Measurements from ENCODE around the gene GRK5.

Gene GRK5

DNA sequence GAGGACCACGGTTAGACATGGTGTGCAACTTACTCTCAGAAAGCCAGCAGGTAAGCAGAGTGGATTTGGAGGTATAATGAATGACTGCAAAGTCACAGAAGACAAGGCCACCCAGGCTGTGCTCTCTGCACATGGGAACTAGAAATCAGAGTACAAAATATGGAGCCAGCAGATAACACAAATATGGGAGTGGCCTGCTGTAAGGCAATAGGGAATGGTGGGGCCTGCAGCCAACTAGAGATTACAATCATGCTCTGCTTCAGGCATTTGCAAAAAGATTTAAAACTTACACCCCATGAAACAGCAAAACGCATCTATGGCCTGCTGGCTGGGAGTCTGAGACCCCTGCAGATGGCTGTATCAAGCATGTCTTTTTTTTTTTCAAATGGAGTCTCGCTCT lies 288.2 kb downstream of the GRK5 start:
- no peak for TF ChIP-seq GATA1 (IDR thresholded peaks at IDR 0.05; ENCODE audit: low read depth, low read length)
- no peak for TF ChIP-seq POLR2A (IDR thresholded peaks at IDR 0.05; ENCODE audit: low read length)
- DNase-seq = peak; percentile 62 to 72

DNA sequence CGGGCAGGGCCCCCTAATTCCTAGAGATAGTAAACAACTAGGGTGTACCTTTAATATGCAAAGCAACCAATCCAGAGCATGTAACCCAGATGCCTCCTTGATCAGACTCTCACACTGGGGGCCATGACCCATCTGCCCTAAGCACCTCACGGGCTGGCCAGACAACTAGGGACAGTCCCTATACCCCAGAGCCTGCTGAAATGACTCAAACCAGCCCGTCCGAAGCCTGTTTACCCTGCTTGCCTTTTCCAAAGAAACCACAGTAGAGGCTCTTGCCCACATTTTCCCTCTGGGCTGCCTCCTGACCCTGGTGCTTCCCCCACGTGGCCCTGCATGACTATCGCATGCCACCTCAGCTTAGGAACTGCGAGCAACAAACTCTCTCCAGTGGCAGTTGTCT lies 288.9 kb downstream of the GRK5 start:
- DNase-seq = no peak
- TF ChIP-seq GATA1 (IDR thresholded peaks at IDR 0.05; ENCODE audit: low read depth, low read length) = no peak
- TF ChIP-seq POLR2A (IDR thresholded peaks at IDR 0.05; ENCODE audit: low read length) = no peak

DNA sequence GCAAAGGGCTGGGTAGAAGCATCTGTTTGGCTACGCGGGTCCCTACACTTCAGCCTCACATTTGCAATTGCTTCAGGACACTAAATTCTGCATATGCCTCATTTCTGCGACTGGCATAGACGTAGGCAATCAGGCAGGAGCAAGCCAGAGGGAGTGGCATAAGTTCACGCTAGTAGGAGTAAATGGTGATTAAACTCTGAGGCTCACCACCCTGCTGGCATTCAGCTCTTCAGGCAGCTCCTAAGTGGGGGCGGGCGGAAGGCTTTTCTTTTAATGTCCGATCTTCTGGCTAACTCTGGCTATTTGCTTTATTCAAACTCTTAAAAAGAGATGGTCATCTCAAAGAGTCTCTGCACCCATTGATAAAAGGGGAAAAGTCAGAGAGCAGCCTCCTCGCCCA lies 289.9 kb downstream of the GRK5 start:
- no peak for TF ChIP-seq GATA1 (IDR thresholded peaks at IDR 0.05; ENCODE audit: low read depth, low read length)
- no peak for TF ChIP-seq POLR2A (IDR thresholded peaks at IDR 0.05; ENCODE audit: low read length)
- no peak for DNase-seq

DNA sequence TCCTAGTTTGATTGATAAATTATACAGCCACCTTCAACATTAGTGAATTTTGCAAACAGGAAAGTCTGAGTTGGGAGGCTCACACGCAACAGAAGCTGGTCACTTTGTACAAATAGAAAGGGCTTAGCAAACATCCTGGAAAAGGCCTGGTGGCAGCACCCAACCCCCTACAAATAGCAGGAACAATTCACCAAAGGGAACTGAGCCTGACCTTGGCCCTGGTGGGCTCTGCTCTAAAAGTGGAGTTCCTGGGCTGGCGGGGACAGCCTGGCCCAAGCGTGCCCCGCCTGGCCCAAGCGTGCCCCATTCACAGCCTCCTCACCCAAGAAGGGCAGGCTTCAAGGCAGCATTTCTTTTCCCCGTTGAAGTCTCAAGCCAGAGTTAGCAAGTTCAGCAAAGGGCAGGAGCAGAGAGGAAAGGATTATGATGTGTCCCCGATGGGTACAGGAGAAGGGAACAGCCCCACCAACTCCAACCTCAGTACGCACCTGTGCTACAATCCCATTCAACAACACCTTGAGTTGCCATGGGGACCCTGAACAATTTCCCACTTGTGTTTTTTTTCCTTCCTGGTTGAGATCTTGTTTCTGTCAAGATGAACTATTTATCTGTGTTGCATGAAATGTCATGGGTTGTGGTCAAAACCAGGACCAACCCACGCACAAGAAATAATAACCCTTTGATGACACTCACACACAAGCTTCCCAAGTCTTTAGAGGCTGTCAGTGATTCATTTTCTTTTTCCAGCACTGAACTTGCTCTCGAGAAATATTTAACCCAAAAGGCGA lies 291.7 kb downstream of the GRK5 start:
- no peak for TF ChIP-seq GATA1 (IDR thresholded peaks at IDR 0.05; ENCODE audit: low read depth, low read length)
- no peak for TF ChIP-seq POLR2A (IDR thresholded peaks at IDR 0.05; ENCODE audit: low read length)
- no peak for DNase-seq

DNA sequence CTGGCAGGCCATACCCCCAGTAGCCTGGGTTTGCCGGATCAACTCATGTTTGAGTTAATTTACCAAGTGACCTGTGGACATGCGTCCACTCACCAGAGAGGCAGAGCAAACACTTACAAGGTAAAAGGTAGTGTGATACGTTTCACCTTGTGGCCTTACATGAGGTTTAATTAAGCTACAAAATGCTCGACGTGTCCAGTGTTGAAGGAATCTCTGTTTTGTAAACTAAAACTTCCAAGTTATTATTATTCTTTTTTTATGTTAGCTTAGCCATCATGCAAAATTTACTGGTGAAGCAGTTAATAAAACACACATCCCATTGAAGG lies 292.3 kb downstream of the GRK5 start:
- no peak for DNase-seq
- TF ChIP-seq GATA1 (IDR thresholded peaks at IDR 0.05; ENCODE audit: low read depth, low read length) = no peak
- no peak for TF ChIP-seq POLR2A (IDR thresholded peaks at IDR 0.05; ENCODE audit: low read length)

DNA sequence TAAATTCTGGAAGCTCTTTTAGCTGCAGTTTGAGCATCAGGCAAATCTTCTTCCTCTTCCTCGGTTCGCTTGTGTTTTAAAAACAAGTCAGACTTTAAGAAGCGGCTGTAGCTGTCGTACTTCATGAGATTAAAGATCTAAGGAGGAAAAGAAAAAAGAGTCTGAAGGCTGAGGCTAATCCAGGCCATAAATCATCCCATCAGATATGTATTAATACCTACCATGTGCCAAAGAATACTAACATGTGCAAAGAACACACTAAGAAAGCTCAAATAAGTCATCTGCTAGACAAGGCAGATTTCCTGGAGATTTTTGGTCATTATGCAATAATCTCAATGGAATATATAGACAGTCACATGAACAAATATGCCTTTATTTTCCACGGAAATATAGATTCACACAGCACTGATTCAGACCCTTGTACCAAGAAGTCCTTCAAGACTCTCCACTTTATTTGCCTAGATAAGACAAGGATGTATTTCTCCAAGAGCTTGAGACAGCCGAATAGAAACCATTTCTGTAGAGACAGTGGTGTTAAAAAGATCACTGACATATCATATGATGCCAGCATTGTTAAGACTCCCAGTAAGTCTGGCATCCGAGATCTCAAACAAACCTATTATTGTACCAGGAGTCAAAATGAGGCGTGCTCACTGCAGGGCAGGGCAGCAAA lies 292.9 kb downstream of the GRK5 start:
- TF ChIP-seq POLR2A (IDR thresholded peaks at IDR 0.05; ENCODE audit: low read length) (no peak), GATA1 (IDR thresholded peaks at IDR 0.05; ENCODE audit: low read depth, low read length) (no peak)
- no peak for DNase-seq

DNA sequence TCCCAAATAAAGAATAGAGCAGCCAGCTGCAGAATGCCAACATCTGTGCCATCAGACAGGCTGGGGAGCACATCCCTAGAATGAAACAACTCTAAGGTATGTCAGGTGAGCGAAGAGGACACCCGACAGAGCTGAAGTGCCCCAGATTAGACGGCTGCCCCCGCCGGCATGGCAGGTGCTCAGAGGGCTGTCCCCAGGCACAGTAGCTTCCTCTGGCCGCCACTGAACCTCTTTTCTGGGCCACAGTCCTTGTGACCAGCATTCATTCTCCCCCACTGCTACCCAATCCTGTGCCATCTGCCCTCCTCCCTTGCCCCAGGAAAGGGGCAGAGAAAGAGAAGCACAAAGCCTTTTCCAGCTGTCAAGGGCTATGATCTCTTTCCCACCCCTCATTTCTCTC lies 293.4 kb downstream of the GRK5 start:
- TF ChIP-seq POLR2A (IDR thresholded peaks at IDR 0.05; ENCODE audit: low read length) = no peak
- TF ChIP-seq GATA1 (IDR thresholded peaks at IDR 0.05; ENCODE audit: low read depth, low read length) = no peak

DNA sequence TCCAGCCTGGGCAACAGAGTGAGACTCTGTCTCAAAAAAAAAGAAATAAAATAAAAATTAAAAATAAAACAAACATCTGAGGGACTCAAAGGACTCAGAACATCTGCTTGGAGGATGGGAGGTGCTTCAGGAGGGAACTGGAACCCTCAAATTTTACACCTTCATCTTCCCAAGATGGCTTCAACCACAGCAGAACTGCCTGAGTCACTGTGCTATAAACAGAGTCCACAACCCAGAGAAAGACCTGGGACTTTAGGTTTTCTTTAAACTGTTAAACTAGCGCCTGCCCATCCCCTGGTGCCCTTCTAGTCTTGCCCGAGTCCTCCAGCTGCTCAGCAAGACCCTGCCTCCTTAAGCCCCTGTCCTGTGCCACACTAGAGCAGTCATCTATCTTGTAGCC lies 294.3 kb downstream of the GRK5 start:
- no peak for DNase-seq
- TF ChIP-seq POLR2A (IDR thresholded peaks at IDR 0.05; ENCODE audit: low read length) (no peak), GATA1 (IDR thresholded peaks at IDR 0.05; ENCODE audit: low read depth, low read length) (no peak)

More for the DNA sequence above, 293.4 kb downstream of the GRK5 start:
- no peak for DNase-seq

DNA sequence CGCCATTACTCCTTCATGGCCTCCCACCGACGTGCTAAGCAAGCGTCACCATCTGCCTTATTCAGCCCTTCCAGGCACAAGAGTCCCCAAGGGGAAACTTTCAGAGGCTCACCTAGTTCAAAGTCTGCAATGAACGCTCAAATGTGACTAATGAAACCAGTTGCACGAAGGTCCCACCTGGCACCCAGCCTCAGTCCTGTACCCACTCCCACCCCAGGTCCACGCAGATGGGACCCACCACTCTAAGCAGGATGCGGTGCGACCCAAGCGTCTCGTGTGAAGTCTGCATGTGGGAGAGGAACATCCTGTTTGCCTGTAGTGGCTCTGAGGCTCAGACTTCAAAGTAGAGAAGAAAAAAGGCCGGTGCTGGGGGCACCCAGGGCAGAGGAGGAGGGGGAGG lies 294.8 kb downstream of the GRK5 start:
- no peak for DNase-seq

DNA sequence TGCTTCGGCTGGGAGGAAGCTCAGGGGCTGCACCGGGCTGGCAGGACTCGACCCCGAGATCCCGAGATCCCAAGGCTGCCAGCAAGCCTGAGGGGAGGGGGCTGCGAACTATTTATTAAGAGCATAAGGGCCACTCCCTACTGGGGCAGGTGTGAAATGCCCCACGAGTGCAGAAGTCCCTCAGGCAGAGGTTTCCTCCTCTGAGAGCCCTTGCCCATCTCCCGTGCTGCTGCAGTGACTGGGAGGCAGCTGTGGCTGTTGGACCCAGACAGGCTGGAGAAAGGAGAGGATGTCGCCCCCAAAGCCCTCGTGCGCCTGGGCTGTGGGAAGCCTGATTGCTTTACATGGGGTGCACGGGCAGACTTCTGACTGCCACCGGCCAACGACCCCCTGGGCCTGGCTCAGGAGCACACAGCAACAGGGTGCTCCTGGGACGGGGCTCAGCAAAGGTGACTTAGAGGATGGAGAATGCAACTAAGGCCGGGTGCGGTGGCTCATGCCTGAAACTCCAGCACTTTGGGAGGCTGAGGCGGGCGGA lies 295.3 kb downstream of the GRK5 start:
- no peak for DNase-seq
- TF ChIP-seq POLR2A (IDR thresholded peaks at IDR 0.05; ENCODE audit: low read length) = no peak
- TF ChIP-seq GATA1 (IDR thresholded peaks at IDR 0.05; ENCODE audit: low read depth, low read length) = no peak

More for the DNA sequence above, 294.8 kb downstream of the GRK5 start:
- TF ChIP-seq POLR2A (IDR thresholded peaks at IDR 0.05; ENCODE audit: low read length) (no peak), GATA1 (IDR thresholded peaks at IDR 0.05; ENCODE audit: low read depth, low read length) (no peak)

DNA sequence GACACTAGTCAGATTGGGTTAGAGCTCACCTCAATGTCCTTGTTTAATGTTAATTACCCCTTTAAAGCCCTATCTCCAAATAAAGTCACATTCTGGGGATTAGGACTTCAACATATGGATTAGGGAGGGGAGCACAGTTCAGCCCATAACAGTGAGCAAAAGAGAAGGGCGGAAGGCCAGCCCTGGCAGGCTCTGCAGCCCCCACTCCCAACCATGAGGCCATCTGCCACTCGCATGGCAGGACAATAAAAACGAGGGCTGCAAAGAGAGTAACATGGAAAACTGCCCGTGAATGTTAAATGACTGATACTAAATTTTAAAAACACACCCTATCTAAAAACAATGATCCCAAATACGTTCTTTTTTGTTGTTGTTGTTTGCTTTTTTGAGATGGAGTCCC lies 296.4 kb downstream of the GRK5 start:
- TF ChIP-seq POLR2A (IDR thresholded peaks at IDR 0.05; ENCODE audit: low read length) = no peak
- no peak for TF ChIP-seq GATA1 (IDR thresholded peaks at IDR 0.05; ENCODE audit: low read depth, low read length)
- DNase-seq = no peak

DNA sequence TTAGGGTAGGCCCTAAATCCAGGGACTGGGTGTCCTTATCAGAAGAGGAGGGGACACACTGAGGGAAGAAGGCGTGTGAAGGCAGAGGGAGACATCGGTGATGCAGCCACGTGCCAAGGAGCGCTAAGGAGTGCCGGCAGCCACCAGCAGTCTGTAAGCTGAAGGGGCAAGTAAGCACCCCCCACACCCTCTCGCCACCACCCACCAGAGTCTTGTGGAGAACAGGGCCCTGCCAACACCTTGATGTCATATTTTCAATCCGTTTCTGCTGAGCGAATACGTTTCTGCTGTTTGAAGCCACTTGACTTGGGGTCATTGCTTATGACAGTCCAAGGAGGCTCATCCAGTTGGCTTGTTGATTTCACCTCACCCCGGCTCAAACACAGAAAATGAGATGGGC lies 297.3 kb downstream of the GRK5 start:
- TF ChIP-seq POLR2A (IDR thresholded peaks at IDR 0.05; ENCODE audit: low read length) = no peak
- no peak for TF ChIP-seq GATA1 (IDR thresholded peaks at IDR 0.05; ENCODE audit: low read depth, low read length)
- DNase-seq = no peak

DNA sequence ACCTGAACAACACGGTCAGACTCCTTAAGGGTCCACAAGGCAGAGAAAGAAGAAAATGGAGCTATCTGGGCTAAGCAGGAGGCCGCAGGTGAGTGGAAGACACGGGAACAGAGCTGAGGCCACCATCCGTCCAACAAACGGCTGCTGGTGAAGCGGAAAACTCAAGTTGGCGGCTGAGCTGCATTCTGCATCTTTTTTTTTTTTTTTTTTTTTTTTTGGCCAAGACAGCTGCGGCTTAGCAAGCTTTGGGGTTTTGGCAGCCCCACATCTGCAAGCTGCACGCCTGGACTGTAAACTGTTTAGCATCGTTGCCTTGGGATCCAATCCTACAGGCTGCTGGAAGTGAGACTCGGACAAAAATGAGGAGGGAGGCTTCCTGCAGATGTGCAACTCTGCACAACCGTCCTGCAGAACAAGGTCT lies 297.8 kb downstream of the GRK5 start:
- no peak for TF ChIP-seq POLR2A (IDR thresholded peaks at IDR 0.05; ENCODE audit: low read length)
- DNase-seq = no peak

Data from erythroblast (primary cell).